Stimulated activated CD8-positive, alpha-beta memory T cell treated with anti-CD3 and anti-CD28 coated beads, Interleukin-12 subunit alpha, Interleukin-12 subunit beta, amount 100 ng/mL, for 4 hours (primary cell): ENCODE measurements around the gene AMOT.

Experiments
- DNase-seq: peaks from one replicate; pipeline ENCODE4 v3.0.0-alpha.2; 2020; ENCODE audit warnings: low read depth

AMOT gene

GRCh38 chrX:112735147-112735546, 105.5 kb downstream of the AMOT start:
- DNase-seq: no peak

GRCh38 chrX:112734290-112734689, 106.3 kb downstream of the AMOT start:
- no peak for DNase-seq

GRCh38 chrX:112731793-112732192, 108.8 kb downstream of the AMOT start:
- no peak for DNase-seq
